VCaP (cell line): Measurements from ENCODE around the gene SLC6A17.

Experiments used
- H3K27ac ChIP-seq: fragments of 450-650 bp; 2 replicates; pipeline ENCODE4 v1.5.1; 2017
- TF ChIP-seq, protein P1 (sequence below): fragments of 450-650 bp; conservative IDR thresholded peaks from 2 replicates; pipeline ENCODE4 v1.5.1; 2017; ENCODE audit warnings: mild to moderate bottlenecking, moderate library complexity

The SLC6A17 gene

DNA sequence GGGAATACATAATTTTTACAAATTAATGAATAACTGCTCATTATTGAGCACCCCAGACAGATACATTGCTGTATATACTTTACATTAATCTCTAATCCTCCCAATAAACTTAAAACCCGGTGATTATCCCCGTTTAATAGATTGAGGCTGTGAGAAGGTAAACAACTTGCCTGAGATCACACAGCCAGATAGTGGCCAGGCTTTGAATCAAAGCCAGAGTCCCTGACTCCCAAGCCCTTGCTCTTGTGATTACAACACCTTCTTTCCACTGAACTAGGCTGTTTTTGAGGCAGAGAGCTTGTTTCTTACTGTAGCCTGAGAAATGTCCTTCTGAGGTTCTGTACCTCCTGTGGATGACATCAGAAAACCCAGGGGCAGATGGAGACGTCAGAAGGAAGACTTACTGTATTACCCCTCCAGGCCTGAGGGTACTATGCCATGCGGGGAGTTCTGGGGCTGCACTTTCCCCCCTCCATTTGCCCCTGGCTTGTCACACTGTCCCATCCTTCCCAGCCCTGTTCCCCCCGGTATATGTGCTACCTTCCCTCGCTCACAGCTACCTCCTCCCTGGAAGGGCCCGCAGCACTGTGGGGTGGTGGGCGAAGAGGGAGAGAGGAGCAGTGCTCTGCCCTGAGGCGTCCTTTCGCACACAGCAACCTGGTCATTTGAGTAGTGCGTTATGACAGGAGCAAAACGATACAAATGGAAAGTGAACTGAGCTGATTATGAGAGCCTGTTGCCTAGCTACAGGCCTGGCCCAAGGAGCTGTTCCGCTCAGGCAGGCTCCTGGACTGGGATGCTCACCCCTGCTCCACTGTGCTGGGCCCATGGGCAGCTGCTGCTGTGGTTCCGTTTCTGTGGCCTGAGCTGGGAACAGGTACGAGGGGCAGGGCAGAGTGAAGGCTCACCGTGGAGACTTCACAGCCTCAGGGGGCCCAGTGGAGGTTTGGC is 64.4 kb downstream of the SLC6A17 start:
- H3K27ac ChIP-seq: peak overlapping the region; percentile 43
- TF ChIP-seq, protein P1, sequence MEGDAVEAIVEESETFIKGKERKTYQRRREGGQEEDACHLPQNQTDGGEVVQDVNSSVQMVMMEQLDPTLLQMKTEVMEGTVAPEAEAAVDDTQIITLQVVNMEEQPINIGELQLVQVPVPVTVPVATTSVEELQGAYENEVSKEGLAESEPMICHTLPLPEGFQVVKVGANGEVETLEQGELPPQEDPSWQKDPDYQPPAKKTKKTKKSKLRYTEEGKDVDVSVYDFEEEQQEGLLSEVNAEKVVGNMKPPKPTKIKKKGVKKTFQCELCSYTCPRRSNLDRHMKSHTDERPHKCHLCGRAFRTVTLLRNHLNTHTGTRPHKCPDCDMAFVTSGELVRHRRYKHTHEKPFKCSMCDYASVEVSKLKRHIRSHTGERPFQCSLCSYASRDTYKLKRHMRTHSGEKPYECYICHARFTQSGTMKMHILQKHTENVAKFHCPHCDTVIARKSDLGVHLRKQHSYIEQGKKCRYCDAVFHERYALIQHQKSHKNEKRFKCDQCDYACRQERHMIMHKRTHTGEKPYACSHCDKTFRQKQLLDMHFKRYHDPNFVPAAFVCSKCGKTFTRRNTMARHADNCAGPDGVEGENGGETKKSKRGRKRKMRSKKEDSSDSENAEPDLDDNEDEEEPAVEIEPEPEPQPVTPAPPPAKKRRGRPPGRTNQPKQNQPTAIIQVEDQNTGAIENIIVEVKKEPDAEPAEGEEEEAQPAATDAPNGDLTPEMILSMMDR: no peak

DNA sequence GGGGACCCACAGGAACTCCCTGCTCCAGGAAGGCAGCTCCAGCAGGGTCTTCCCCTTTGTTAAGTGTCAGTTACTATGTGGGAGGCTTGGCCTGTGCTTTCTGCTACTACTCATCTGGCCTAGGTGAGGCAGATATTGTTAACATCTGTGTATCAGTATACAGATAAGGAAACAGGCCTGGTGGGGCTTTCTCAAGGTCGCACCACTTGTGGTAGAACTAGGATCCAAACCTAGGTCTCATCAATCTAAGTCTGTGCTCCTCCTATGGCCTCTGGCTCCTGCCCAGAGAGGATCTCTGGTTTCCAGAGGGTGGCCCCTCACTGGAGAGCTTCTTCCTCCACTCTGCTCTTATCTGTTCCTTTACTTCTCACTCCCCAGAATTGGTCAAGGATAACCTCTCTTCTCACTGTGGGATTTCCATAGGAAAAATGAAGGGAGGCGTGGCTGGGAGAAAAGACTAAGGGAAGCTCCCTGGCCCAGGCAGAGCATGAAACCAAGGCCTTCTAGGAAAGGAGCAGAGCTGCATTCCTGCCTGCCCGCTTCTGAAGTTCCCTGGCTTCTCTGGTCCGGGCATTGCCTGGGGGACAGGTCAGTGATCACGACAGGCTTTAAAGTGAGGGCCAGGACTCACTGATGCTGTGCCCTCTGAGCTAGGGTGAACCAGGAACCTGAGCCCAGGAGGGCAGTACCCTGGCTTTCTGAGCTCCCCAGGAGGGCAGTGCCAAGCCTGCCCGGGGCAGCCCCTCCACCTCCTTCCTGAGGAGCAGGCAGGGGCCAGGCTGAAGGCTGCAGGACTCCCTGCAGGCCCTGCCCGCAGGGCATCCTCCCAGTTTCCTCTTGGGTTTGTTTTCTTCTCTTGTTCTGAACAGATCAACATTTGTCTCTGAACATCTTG is 65.6 kb downstream of the SLC6A17 start:
- TF ChIP-seq, protein P1: no peak
- H3K27ac ChIP-seq: no peak overlapping the region

DNA sequence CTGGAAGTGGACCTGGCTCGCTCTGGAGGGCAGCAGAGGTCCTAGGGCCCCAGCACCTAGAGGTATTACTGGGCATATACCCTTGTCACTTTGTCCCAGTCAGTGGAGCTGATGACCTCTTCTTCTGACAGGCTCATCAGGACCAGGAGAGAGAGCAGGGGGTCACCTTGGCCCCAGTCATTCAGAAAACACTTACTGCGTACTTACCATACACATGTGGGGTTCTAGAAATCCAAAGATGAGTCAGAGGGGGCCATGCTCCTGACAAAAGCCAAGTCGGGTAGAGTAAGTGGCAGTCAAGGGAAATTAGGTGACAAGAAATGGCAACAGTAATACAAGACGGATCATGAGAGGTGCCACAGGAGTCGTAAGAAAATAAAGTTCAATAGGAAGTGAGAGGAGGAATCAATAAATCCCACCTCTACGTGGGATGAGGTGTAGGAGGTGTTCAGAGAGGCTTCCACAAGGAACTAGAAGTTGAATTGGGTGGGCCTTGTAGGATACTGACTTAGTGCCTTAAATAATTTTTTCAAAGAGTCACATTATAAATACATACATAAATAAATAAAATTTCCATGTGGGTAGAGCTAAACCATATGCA is 66.7 kb downstream of the SLC6A17 start:
- TF ChIP-seq, protein P1: no peak
- H3K27ac ChIP-seq: no peak overlapping the region

DNA sequence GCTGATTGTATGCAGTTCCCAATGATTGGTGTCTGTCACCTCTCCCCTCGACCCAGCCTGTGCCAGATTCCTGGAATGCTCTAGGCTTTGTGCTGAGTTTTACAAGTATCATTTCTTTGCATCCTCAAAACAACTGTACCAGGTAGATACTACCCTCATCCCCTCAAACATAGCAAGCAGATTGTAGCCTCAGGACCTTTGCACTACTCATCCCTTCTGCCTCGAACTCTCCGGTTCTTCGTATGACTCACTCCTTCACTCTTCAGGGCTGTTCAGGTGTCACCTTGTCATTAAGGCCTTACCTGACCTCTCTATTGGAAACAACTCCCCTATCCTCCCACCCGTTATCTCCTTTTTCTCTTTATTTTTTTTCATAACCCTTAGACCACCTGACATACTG is 67.8 kb downstream of the SLC6A17 start:
- no peak overlapping the region for H3K27ac ChIP-seq
- TF ChIP-seq, protein P1: no peak

DNA sequence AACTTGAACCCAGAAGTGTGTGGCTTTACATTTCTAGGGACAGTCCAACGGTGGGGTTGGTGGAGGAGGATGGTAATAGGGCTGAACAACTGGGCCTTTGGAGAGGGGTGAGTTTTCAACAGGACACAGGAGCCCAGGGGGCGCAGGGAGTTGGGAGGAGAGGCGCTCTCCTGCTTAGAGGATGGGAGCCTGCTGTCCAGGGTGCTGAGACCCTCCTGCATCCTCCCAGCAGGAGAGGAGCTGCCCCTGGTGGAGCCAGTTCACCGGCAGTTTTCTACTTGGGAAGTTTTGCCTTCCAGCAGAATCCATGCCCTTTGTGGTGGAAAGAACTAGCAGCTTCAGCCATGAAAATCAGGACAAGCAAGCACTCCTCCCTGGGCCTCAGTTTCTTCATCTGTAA is 68.4 kb downstream of the SLC6A17 start:
- H3K27ac ChIP-seq: no peak overlapping the region
- TF ChIP-seq, protein P1: no peak

DNA sequence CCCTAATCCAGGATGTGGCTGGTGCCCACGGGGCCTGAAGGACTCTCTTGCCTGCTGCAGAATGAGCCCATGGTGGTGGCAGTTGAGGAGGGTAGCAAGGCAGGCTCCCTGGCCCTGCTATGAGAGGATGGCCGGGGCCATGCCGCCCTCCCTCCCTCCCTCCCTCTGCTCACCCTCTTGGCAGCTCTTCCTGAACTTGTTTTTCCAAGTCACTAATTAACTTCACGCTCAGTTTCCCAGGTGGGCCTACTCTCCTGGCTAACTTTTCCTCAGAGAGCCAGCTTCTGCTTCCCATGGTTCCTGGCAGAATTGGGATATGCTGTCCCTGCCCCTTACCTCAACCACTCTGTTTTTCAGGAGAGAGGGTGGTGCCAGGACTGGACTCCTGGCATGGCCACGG is 70.0 kb downstream of the SLC6A17 start:
- peak overlapping the region; percentile 47; the same call in 1 of the 2 replicates for H3K27ac ChIP-seq
- TF ChIP-seq, protein P1: no peak

DNA sequence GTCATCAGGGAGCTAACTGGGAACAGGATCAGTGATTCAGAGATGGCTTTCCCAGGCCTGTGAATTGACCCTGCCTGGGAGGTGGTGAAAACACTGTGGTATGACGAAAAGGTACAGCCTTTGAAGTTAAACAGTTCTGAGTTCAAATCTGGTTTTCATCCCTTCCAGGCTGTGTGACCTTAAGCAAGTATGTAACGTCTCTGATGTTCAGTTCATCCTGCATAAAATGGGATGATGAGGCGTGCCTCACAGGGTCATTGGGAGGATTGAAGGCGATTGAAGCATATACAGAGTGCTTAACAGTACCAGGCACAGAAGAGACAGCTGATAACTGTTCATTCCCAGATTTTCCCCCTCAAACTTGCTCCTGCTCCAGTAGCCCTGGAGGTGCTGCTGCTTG is 70.8 kb downstream of the SLC6A17 start:
- peak overlapping the region; percentile 47; the same call in 1 of the 2 replicates for H3K27ac ChIP-seq
- TF ChIP-seq, protein P1: no peak
